ENCODE results near the gene SEMA7A. TPM values are rescaled to one million over a fixed set of nuclear protein-coding genes. Genes with fewer than 3 reads are reported as not detected.
A peak's percentile ranks its signal among the peaks of the same experiment; 100 is the strongest.

Gene SEMA7A
- total and polyA plus RNA-seq, 4 donors: 4.2 to 15.0 (median 6.8) TPM

DNA sequence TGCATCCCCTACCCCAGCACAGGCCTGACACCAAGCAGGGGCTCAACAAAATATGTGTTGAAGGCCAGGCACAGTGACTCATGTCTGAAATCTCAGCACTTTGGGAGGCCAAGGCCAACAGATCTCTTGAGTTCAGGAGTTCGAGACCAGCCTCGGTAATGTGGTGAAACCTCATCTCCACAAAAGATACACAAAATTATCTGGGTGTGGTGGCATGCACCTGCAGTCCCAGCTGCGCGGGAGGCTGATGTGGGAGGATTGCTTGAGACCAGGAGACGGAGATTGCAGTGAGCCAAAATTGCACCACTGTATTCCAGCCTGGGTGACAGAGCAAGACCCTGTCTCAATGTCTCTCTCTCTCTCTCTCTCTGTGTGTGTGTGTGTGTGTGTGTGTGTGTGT, 35.6 kb downstream of the SEMA7A start:
- Histone ChIP-seq H3K36me3 (ENCODE audit: control insufficient read depth in 4 of 4, insufficient read depth in 4 of 4, low read length in 4 of 4) (no peaks in the 10 kb centered on the region), H3K27ac (ENCODE audit: low read depth in 1 of 2, low read length in 1 of 2) (no peak overlapping the region), H3K9me3 (ENCODE audit: control insufficient read depth in 4 of 4, insufficient read depth in 3 of 4, low read length in 3 of 4) (no peaks in the 10 kb centered on the region), H3K27me3 (ENCODE audit: control insufficient read depth in 3 of 3, insufficient read depth in 3 of 3, low read length in 2 of 3) (no peaks in the 10 kb centered on the region), H3K4me1 (ENCODE audit: control insufficient read depth in 5 of 5, insufficient read depth in 5 of 5, low read length in 5 of 5) (peaks cover 0 to 15% (median 0%) of the 10 kb centered on the region in 5 donors), H3K9ac (ENCODE audit: insufficient read depth in 1 of 2, low read length in 2 of 2) (no peak overlapping the region), H3K4me3 (no peak overlapping the region)
- WGBS, 2 donors: 91 to 92% methylated on average over 5 of the region's 5 CpGs
- no peak for ATAC-seq (ENCODE audit: insufficient read depth, low FRiP score)
- DNase-seq: no peak
- TF ChIP-seq, protein P1, sequence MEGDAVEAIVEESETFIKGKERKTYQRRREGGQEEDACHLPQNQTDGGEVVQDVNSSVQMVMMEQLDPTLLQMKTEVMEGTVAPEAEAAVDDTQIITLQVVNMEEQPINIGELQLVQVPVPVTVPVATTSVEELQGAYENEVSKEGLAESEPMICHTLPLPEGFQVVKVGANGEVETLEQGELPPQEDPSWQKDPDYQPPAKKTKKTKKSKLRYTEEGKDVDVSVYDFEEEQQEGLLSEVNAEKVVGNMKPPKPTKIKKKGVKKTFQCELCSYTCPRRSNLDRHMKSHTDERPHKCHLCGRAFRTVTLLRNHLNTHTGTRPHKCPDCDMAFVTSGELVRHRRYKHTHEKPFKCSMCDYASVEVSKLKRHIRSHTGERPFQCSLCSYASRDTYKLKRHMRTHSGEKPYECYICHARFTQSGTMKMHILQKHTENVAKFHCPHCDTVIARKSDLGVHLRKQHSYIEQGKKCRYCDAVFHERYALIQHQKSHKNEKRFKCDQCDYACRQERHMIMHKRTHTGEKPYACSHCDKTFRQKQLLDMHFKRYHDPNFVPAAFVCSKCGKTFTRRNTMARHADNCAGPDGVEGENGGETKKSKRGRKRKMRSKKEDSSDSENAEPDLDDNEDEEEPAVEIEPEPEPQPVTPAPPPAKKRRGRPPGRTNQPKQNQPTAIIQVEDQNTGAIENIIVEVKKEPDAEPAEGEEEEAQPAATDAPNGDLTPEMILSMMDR (IDR thresholded peaks at IDR 0.05; ENCODE audit: control extremely low read depth, extremely low read depth): no peak

DNA sequence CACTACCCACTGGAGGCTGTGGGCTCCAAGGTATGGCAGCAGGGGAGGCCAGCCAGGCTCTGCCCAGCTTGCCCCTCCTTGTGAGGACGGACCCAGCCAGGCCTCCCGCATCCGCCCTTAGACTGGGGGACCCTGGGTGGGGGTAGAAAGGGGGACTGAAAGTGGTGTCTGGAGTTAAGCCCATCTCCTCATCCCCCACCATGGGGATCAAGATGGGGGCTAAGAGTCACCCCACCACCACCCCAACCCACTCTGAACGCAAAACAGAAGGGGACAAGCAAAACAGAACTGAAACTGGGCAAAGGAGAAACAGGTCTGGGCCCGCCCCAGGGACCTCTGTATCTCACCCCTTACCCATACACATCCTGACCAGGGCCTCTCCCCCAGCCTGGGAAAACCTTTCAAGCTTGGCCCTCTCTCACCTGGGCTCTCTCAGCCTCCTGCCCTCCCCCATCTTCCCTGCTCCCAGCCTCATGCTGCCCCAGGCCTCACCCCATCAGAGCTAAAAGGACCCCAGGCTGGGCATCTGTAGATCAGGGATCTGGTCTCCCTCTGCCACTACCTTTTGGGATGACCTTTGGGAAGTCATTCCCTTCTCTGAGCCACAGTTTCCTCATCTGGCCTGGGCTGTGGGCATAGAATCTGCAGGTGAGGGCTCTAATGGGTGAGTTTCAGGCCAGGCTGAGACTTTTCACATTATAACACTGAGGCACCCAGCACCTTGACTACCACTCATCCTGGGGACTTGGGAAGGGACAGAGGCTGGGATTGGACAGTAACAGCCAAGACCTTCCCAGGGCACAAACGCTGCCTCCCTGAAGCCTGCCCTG, 36.3 kb downstream of the SEMA7A start:
- Histone ChIP-seq H3K27me3 (ENCODE audit: control insufficient read depth in 3 of 3, insufficient read depth in 3 of 3, low read length in 2 of 3) (no peaks in the 10 kb centered on the region), H3K27ac (ENCODE audit: low read depth in 1 of 2, low read length in 1 of 2) (no peak overlapping the region), H3K9me3 (ENCODE audit: control insufficient read depth in 4 of 4, insufficient read depth in 3 of 4, low read length in 3 of 4) (no peaks in the 10 kb centered on the region), H3K36me3 (ENCODE audit: control insufficient read depth in 4 of 4, insufficient read depth in 4 of 4, low read length in 4 of 4) (no peaks in the 10 kb centered on the region), H3K9ac (ENCODE audit: insufficient read depth in 1 of 2, low read length in 2 of 2) (no peak overlapping the region), H3K4me1 (ENCODE audit: control insufficient read depth in 5 of 5, insufficient read depth in 5 of 5, low read length in 5 of 5) (peaks cover 0 to 12% (median 0%) of the 10 kb centered on the region in 5 donors), H3K4me3 (no peak overlapping the region)
- 91 to 94% methylated on average over 5 to 6 of the region's 6 CpGs for WGBS, 2 donors
- TF ChIP-seq, protein P1 (IDR thresholded peaks at IDR 0.05; ENCODE audit: control extremely low read depth, extremely low read depth): no peak
- DNase-seq (no peak), ATAC-seq (ENCODE audit: insufficient read depth, low FRiP score) (no peak)

DNA sequence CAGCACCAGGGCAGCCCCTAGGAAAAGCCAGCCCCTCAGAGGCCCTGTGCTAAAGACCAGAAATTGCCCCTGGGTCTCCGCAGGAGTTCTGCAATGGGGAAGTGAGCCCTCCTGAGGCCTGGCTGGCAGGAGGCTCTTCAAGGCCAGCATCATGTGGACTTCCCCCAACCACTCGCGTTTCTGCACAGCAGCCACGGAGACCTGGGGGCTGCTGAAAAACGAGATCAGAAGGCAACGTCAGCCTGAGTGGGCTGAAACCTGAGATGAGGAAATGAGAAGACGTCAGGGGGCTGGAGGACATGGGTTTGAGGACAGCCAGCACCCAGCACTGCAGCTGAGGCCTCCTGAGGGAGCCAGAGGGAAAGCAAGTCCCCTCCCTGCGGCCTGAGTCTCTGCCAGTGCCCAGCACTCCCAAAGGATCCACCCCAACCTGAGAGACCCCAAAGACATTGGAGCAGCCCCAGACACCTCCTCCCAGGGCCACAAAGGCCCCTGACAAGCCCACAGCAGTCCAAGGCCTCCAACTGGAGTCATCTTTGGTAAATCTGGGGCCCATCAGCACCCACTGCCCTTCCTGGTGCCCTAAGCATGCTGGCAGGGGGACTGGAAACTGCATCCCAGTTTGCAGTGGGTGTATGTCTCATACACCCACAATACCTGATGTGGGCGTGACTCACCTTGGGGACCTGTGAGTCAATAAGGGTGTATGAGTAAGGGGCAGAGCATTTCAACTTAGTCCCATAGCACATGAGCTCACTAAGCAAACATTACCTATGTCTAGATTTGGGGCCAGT, 37.1 kb downstream of the SEMA7A start:
- Histone ChIP-seq H3K4me3 (no peak overlapping the region), H3K4me1 (ENCODE audit: control insufficient read depth in 5 of 5, insufficient read depth in 5 of 5, low read length in 5 of 5) (peaks cover 0 to 9% (median 4%) of the 10 kb centered on the region in 5 donors), H3K9ac (ENCODE audit: insufficient read depth in 1 of 2, low read length in 2 of 2) (no peak overlapping the region), H3K9me3 (ENCODE audit: control insufficient read depth in 4 of 4, insufficient read depth in 3 of 4, low read length in 3 of 4) (no peaks in the 10 kb centered on the region), H3K27ac (ENCODE audit: low read depth in 1 of 2, low read length in 1 of 2) (no peak overlapping the region), H3K36me3 (ENCODE audit: control insufficient read depth in 4 of 4, insufficient read depth in 4 of 4, low read length in 4 of 4) (no peaks in the 10 kb centered on the region), H3K27me3 (ENCODE audit: control insufficient read depth in 3 of 3, insufficient read depth in 3 of 3, low read length in 2 of 3) (no peaks in the 10 kb centered on the region)
- ATAC-seq (ENCODE audit: insufficient read depth, low FRiP score): no peak
- TF ChIP-seq, protein P1 (IDR thresholded peaks at IDR 0.05; ENCODE audit: control extremely low read depth, extremely low read depth): no peak
- 43 to 67% methylated on average over 9 of the region's 9 CpGs for WGBS, 2 donors
- peak in 1 of 3 donors; percentile 32 for DNase-seq
